Esophagus squamous epithelium (tissue), 5 donors: ENCODE data around the gene LIF. TPM values are rescaled to one million over a fixed set of nuclear protein-coding genes. Genes with fewer than 3 reads are reported as not detected.
"Not testable (repeated sequence)": the region's sequence is repeated elsewhere in the genome, so short reads cannot be mapped to it uniquely, and the experiment has no call there.

ENCODE experiments used
- DNase-seq: peaks from one replicate; lab custom pipeline; 2025; lab: John Stamatoyannopoulos, UW
- H3K27ac ChIP-seq, 4 donors: fragments of 200-600 bp; sonication (generic); one replicate each; pipeline ENCODE4 v1.5.1; 2016 to 2019; ENCODE audit warnings: mild to moderate bottlenecking in 1 of 4
- H3K27me3 ChIP-seq, 4 donors: fragments of 200-600 bp; sonication (generic); 1 replicate in 3 of 4; 2 replicates in 1 of 4; pipeline versions ENCODE4 v1.5.1 to v1.6.0; 2017 to 2021; ENCODE audit warnings: antibody characterized with exemption in 1 of 4
- H3K36me3 ChIP-seq, 3 donors: fragments of 200-600 bp; sonication (generic); one replicate each; pipeline ENCODE4 v1.5.1; 2016 to 2019
- H3K4me1 ChIP-seq, 3 donors: fragments of 200-600 bp; sonication (generic); one replicate each; pipeline ENCODE4 v1.5.1; 2017 to 2019
- H3K4me3 ChIP-seq, 4 donors: fragments of 200-600 bp; sonication (generic); 1 replicate in 3 of 4; 2 replicates in 1 of 4; pipeline ENCODE4 v1.5.1; 2016 to 2019; ENCODE audit warnings: mild to moderate bottlenecking in 2 of 4, moderate library complexity in 1 of 4
- H3K9me3 ChIP-seq, 3 donors: fragments of 200-600 bp; sonication (generic); one replicate each; pipeline ENCODE4 v1.5.1; 2016 to 2019
- CTCF ChIP-seq, 6 experiments: fragments of 450-650 bp in 4 of 6; fragments of 200-600 bp in 2 of 6; sonication (generic) in 2 of 6; IDR thresholded peaks; one replicate each; pipeline ENCODE4 v1.5.1; 2016 to 2019; ENCODE audit warnings: antibody characterized with exemption in 6 of 6, mild to moderate bottlenecking in 4 of 6, moderate library complexity in 4 of 6
- POLR2A ChIP-seq, 4 donors: fragments of 450-650 bp; IDR thresholded peaks; one replicate each; pipeline ENCODE4 v1.6.1; 2017; ENCODE audit warnings: antibody characterized with exemption in 4 of 4, mild to moderate bottlenecking in 4 of 4, moderate library complexity in 3 of 4
- WGBS, 2 donors: methylation state at CpG; one replicate each; pipeline ENCODE4 v1.1.5; 2018; 5-methylcytosine and 5-hydroxymethylcytosine counted together
- intact Hi-C: fragments of 100-400 bp; cut with DNase I; formaldehyde crosslinking; loops from one replicate; pipeline ENCODE4 v1.15.0; 2022
- total RNA-seq, 4 donors: library from RNA; depleted of rRNA; stranded (reverse); fragments of >200 nt; gene quantifications; one replicate each; pipeline ENCODE4 v1.1.0, GENCODE V29; 2016
- donor health status: DM: yes; HTN: yes; CAD: no.

LIF gene
- total RNA-seq, 4 donors from 2014 or later, result 0.08 to 0.76 (median 0.10) TPM

GRCh38 chr22:30238136-30238535 is 8.4 kb downstream of the LIF start:
- intact Hi-C loops, result no loop called here
- DNase-seq, result no peak
- Histone ChIP-seq H3K9me3 (no peaks in the 10 kb centered on the region), H3K27ac (no peak overlapping the region), H3K36me3 (no peaks in the 10 kb centered on the region), H3K4me1 (peaks cover 0 to 33% (median 0%) of the 10 kb centered on the region in 3 donors), H3K27me3 (peaks cover 0 to under 1% (median 0%) of the 10 kb centered on the region in 4 donors), H3K4me3 (no peak overlapping the region)
- 93 to 95% methylated on average over 7 to 8 of the region's 9 CpGs for WGBS, 2 donors
- no peak for TF ChIP-seq CTCF (IDR thresholded peaks at IDR 0.05)
- TF ChIP-seq POLR2A (IDR thresholded peaks at IDR 0.05), result no peak

- intact Hi-C loops, result no loop called here
- TF ChIP-seq POLR2A (IDR thresholded peaks at IDR 0.05), result no peak
- no peak for TF ChIP-seq CTCF (IDR thresholded peaks at IDR 0.05)
- H3K4me1 ChIP-seq, result peaks cover 0 to 33% (median 0%) of the 10 kb centered on the region in 3 donors
- H3K27me3 ChIP-seq, result peaks cover 0 to 10% (median 0%) of the 10 kb centered on the region in 4 donors
- H3K4me3 ChIP-seq, result no peak overlapping the region
- H3K27ac ChIP-seq, result no peak overlapping the region
- 99 to 100% methylated on average over 2 to 5 of the region's 5 CpGs for WGBS, 2 donors
- no peaks in the 10 kb centered on the region for H3K9me3 ChIP-seq
- no peaks in the 10 kb centered on the region for H3K36me3 ChIP-seq
- no peak for DNase-seq
These were observed 9.7 kb downstream of the LIF start for GRCh38 chr22:30236875-30237274.

- intact Hi-C loops, result no loop called here
- DNase-seq, result no peak
- peaks cover 0 to 10% (median 0%) of the 10 kb centered on the region in 4 donors for H3K27me3 ChIP-seq
- H3K9me3 ChIP-seq, result no peaks in the 10 kb centered on the region
- WGBS, 2 donors, result 51 to 66% methylated on average over 8 of the region's 10 CpGs
- no peaks in the 10 kb centered on the region for H3K36me3 ChIP-seq
- no peak for TF ChIP-seq POLR2A (IDR thresholded peaks at IDR 0.05)
- TF ChIP-seq CTCF (IDR thresholded peaks at IDR 0.05), result no peak
- no peak overlapping the region for H3K27ac ChIP-seq
- H3K4me3 ChIP-seq, result no peak overlapping the region
- H3K4me1 ChIP-seq, result peaks cover 0 to 27% (median 0%) of the 10 kb centered on the region in 3 donors
These were observed 10.8 kb downstream of the LIF start for GRCh38 chr22:30235687-30236170.

GRCh38 chr22:30234786-30235470 is 11.6 kb downstream of the LIF start:
- 64 to 72% methylated on average over 6 to 7 of the region's 7 CpGs for WGBS, 2 donors
- intact Hi-C loops, result no loop called here
- DNase-seq, result no peak

GRCh38 chr22:30234325-30234724 is 12.2 kb downstream of the LIF start:
- H3K27ac ChIP-seq, intact Hi-C loops, H3K4me3 ChIP-seq, H3K9me3 ChIP-seq, DNase-seq, H3K36me3 ChIP-seq: not testable (repeated sequence)
- H3K4me1 ChIP-seq, result peaks cover 0 to 27% (median 0%) of the 10 kb centered on the region in 3 donors
- 40 to 92% methylated on average over 1 to 3 of the region's 3 CpGs for WGBS, 2 donors
- peaks cover 0 to 10% (median 0%) of the 10 kb centered on the region in 4 donors for H3K27me3 ChIP-seq

More at GRCh38 chr22:30234786-30235470, 11.6 kb downstream of the LIF start:
- TF ChIP-seq POLR2A (IDR thresholded peaks at IDR 0.05) (no peak), CTCF (IDR thresholded peaks at IDR 0.05) (no peak)
- Histone ChIP-seq H3K9me3 (no peaks in the 10 kb centered on the region), H3K27ac (no peak overlapping the region), H3K4me3 (no peak overlapping the region), H3K27me3 (peaks cover 0 to 10% (median 0%) of the 10 kb centered on the region in 4 donors), H3K36me3 (no peaks in the 10 kb centered on the region), H3K4me1 (peaks cover 0 to 27% (median 0%) of the 10 kb centered on the region in 3 donors)
